ENCODE results near the gene BBS12.

The BBS12 gene

DNA sequence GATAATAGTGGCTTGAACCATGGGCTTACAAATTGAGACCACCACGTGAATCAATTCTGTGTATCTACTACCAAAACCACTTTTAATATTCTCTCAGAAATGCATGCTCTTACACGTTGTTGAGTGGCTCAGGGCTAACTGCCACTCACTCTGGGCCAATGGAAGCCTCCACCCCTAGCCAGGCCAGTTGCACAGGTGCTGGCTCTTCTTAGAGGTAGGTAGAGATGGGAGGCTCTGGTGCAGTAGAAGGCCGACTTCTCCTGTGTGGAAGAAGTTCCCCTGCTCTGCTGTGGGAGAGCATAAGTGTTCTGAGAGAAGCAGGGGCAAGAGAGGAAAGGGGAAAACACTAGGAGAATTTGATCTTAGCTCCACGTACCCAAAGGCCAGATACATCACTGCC is 25.0 kb upstream of the BBS12 start:
- in situ Hi-C loops (cut with HindIII; ENCODE audit: low pct_ligation_motif_present, low sequenced_read_pairs) = no loop called here

DNA sequence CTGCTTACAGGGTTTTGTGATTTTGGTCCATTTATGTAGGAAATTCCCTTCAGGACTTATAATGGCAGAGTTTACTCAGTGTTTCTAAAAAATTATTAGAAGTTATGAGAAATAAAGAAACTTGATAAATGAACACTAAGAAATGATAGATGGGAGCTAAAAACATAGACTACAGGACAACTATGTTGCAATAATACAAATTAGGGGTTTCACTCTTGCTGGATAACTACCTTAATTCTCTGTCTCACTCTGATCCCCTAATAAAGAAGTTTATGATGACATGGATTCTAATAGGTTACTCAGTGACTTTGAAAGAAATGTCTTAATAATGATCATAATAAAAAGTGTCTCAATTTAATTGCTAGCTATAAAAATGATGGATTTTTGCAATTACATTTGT is 23.3 kb upstream of the BBS12 start:
- no peak for DNase-seq
- Histone ChIP-seq H3K4me3 (ENCODE audit: low read depth, low read length) (no peak overlapping the region), H3K36me3 (replicated peaks) (no peaks in the 10 kb centered on the region), H3K27ac (no peak overlapping the region), H3K27me3 (replicated peaks) (no peaks in the 10 kb centered on the region)
- TF ChIP-seq, protein P1, sequence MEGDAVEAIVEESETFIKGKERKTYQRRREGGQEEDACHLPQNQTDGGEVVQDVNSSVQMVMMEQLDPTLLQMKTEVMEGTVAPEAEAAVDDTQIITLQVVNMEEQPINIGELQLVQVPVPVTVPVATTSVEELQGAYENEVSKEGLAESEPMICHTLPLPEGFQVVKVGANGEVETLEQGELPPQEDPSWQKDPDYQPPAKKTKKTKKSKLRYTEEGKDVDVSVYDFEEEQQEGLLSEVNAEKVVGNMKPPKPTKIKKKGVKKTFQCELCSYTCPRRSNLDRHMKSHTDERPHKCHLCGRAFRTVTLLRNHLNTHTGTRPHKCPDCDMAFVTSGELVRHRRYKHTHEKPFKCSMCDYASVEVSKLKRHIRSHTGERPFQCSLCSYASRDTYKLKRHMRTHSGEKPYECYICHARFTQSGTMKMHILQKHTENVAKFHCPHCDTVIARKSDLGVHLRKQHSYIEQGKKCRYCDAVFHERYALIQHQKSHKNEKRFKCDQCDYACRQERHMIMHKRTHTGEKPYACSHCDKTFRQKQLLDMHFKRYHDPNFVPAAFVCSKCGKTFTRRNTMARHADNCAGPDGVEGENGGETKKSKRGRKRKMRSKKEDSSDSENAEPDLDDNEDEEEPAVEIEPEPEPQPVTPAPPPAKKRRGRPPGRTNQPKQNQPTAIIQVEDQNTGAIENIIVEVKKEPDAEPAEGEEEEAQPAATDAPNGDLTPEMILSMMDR (IDR thresholded peaks at IDR 0.05; ENCODE audit: low read depth, low read length, missing control alignments) = no peak
- in situ Hi-C loops (cut with HindIII; ENCODE audit: low pct_ligation_motif_present, low sequenced_read_pairs) = no loop called here

More for the DNA sequence above, 25.0 kb upstream of the BBS12 start:
- Histone ChIP-seq H3K27ac (no peak overlapping the region), H3K27me3 (replicated peaks) (no peaks in the 10 kb centered on the region), H3K36me3 (replicated peaks) (no peaks in the 10 kb centered on the region), H3K4me3 (ENCODE audit: low read depth, low read length) (no peak overlapping the region)
- no peak for DNase-seq
- TF ChIP-seq, protein P1 (IDR thresholded peaks at IDR 0.05; ENCODE audit: low read depth, low read length, missing control alignments) = no peak

DNA sequence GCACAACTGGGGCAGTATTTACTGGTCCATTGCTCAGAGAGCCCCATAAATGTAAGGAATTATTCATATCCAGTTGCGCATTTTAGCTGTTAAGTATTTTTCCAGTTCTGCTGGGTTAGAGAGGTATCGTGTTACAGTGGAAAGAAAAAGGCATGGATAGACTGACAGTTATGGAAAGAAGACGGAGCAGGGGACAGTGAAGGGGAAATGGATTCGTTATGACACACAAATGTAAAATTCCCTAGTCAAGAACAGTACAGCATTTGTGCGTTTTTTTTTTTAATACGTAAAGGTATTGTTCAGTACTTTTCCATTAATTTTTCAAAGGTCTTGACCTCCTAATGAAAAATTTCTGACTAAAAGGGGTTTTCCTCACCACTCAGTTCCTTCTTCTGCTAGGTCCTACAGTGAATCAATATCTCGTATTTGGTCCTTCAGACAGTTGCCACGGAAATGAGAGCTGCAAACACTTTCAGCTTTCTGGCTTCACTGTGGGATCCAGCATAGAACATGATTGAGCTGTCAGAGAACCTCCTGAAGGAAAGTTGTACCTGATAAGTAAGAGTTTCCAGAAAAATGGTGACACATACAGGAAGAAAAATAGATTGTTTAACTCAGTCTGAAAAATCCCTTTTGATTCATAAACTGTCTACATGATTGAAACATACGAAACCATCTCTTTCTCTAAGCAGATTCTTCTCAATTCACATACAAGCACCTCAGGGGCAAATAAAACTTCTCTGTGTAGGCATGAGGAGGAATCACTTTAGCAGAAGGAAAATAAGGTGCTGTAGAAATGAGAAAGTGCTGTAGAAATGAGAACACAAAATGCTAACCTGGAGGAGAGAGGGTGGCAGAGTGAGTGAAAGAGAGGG is 21.8 kb upstream of the BBS12 start:
- Histone ChIP-seq H3K27me3 (replicated peaks) (no peaks in the 10 kb centered on the region), H3K4me3 (ENCODE audit: low read depth, low read length) (peak overlapping the region; percentile 0), H3K36me3 (replicated peaks) (no peaks in the 10 kb centered on the region), H3K27ac (no peak overlapping the region)
- TF ChIP-seq, protein P1 (IDR thresholded peaks at IDR 0.05; ENCODE audit: low read depth, low read length, missing control alignments) = no peak
- peak; percentile 57 for DNase-seq
- in situ Hi-C loops (cut with HindIII; ENCODE audit: low pct_ligation_motif_present, low sequenced_read_pairs) = loop anchor here (10.0 kb wide), 1 partner anchor 96 kb away; no protein-coding TSS in a partner anchor

DNA sequence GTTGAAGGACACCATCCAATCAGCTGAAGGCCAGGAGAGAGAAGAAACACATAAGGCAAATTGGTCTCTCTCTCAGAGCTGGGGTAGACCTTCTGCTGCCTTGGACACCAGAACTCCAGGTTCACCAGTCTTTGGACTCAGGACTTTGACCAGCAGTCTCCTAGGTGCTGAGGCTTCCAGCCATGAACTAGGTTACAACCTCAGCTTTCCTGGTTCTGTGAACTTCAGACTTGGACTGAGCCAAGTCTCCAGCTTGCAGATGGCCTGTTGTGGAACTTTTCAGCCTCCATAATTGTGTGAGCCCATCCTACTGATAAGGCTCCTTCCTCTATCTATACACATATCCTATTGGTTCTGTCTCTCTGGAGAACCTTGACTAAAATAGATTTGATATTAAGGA is 20.6 kb upstream of the BBS12 start:
- in situ Hi-C loops (cut with HindIII; ENCODE audit: low pct_ligation_motif_present, low sequenced_read_pairs) = loop anchor here (10.0 kb wide), 1 partner anchor 97 kb away; no protein-coding TSS in a partner anchor
- H3K27me3 ChIP-seq (replicated peaks) = no peaks in the 10 kb centered on the region
- no peak overlapping the region for H3K27ac ChIP-seq
- H3K36me3 ChIP-seq (replicated peaks) = no peaks in the 10 kb centered on the region
- no peak for DNase-seq
- TF ChIP-seq, protein P1 (IDR thresholded peaks at IDR 0.05; ENCODE audit: low read depth, low read length, missing control alignments) = no peak
- no peak overlapping the region for H3K4me3 ChIP-seq (ENCODE audit: low read depth, low read length)

DNA sequence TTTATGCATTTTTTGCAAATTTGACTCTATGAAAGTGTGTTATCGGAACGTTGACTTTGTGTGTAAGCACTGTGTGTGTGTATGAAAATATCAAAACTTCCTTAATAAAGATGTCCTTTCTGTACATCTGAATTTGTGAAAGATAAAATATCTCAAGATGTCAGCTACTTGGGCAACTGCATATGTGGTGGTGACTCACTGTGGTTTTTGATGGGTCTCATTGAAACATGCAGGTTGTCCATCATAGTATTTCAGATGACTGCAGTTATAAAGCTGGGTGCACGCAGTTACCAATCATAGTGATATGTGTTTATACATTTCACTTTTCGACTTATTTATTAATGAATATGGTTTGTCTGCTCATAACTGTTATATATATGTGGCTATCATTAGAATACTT is 19.7 kb upstream of the BBS12 start:
- Histone ChIP-seq H3K27ac (no peak overlapping the region), H3K27me3 (replicated peaks) (no peaks in the 10 kb centered on the region), H3K4me3 (ENCODE audit: low read depth, low read length) (no peak overlapping the region), H3K36me3 (replicated peaks) (no peaks in the 10 kb centered on the region)
- TF ChIP-seq, protein P1 (IDR thresholded peaks at IDR 0.05; ENCODE audit: low read depth, low read length, missing control alignments) = no peak
- DNase-seq = peak; percentile 38
- in situ Hi-C loops (cut with HindIII; ENCODE audit: low pct_ligation_motif_present, low sequenced_read_pairs) = loop anchor here (10.0 kb wide), 1 partner anchor 98 kb away; no protein-coding TSS in a partner anchor

Measured in brain microvascular endothelial cell (primary cell).